Hematopoietic multipotent progenitor cell (in vitro differentiated cells): ENCODE results near the gene GMNC. TPM values are rescaled to one million over a fixed set of nuclear protein-coding genes. Genes with fewer than 3 reads are reported as not detected.
A peak's percentile ranks its signal among the peaks of the same experiment; 100 is the strongest.

Experiments
- DNase-seq, 3 donors: peaks; one replicate each; pipeline ENCODE4 v3.0.0-alpha.2; 2011 to 2015; ENCODE audit warnings: low read depth in 2 of 3, low spot score in 2 of 3
- total RNA-seq: library from RNA; depleted of rRNA; stranded (reverse); fragments of >200 nt; gene quantifications from one replicate; pipeline ENCODE4 v1.2.3, GENCODE V29; 2012

The GMNC gene
- total RNA-seq, 1 donor: not detected

DNA sequence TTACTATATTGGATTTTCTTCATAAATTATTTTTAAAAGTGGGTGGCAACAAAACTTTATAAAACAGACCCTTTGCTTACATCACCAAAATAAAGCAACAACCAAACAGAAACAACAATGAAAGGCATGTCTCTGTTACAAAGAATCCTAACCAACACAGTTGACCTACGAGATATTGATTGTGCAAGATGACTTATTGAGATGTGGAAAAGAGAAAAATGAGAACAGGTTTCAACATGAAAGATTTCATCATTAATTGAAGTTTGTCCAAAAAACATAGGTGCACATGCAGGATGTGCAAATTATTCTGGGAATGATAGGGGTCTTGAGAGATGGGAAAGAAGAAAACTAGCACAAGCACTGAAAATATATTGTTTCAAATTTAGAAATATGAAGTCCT is 9.0 kb downstream of the GMNC start:
- DNase-seq: no peak

DNA sequence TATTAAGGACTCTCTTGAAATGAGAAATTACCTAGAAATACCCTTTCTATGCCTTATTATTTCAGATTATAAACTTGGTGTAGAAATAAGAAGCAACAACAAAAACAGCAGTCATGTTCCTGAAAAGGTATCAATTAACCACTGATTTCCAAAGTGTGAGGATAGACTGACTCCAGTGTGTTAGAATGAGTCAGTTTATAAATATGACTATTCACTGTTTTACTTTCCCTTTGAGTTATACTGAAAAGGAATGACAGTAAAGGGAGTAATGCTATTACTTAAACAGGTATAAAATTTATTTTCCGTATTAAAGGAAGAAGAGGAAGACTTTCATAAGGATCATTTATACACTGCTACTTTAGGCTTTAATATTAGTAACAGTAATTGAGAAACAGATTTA is 12.9 kb downstream of the GMNC start:
- DNase-seq: no peak

- DNase-seq: no peak
Observed at GRCh38 chr3:190848870-190849269, 13.6 kb downstream of the GMNC start.

DNA sequence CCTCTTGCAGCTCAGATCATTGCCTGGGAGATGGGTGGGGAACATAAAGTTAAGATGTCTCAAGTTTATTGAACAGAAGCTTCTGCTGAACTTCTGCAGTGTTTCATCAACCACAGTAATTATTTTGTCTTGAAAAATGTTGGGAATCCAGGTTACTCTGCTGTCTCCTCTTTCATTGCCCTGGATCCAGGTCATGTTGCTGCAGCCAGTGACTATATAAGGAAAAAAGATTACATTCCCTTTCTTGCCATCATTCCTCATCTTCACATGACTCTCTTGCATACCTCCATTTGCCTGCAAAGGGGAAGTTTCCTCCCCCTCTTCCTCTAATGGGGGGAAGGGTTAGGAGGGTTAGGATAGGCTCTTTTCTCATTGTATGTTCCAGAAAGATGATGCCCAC is 15.1 kb downstream of the GMNC start:
- no peak for DNase-seq

DNA sequence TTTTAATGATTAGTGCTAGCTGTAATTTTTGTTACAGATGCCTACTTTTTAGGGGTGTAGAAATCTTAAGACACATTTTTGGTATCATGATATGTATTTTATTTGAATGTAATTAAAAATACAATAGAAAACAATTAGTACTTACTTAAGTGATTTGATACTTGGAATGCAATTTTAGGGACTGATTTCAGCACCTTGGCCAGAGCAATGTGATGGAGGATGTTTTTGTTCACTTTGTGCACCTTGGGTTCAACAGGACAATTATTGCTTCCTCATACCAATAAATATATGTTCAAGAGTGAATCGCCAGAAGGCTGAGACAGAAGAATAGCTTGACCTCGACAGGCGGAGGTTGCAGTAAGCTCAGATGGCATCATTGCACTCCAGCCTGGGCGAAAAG is 22.3 kb downstream of the GMNC start:
- peak in 1 of 3 donors; percentile 18 for DNase-seq

DNA sequence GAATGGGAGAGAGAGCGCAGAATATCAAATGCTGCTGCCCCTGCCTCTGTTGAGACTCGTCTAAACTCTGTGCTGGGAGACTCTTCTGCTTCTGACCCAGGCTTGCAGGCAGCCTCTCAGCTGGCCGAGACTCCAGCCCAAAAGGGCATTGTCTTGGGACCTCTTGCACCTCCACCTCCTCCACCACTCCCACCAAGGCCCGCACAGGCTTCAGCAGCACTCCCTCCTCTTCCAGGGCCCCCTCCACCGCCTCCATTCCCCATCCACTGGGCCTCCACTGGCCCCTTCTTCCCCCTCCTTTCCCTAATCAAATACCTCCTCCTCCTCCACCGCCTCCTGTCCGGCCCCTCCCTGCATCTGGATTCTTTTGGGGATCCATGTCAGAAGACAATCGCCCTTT is 31.3 kb downstream of the GMNC start:
- DNase-seq: no peak

- DNase-seq: no peak
Observed at GRCh38 chr3:190830031-190830430, 32.5 kb downstream of the GMNC start.

DNA sequence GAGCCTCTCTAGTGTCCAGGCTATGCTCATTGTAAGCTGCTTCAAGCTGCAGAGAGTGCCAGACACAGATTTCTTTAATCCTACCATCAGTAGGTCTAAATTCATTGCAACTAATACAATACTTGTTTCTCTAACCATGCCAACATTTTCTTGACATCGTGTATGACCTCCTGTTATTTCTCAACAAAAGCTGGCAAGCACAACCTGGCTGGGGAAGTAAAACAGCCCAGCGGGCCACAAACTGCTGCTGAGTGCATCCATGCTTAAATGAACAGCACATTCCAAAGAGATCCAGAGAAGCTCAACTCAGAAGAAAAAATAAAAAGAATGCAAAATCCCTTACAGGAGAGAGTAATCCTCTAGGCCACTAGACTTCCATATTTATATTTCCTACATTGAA is 36.5 kb downstream of the GMNC start:
- DNase-seq: no peak

- DNase-seq: no peak
Observed at GRCh38 chr3:190825386-190826016, 37.0 kb downstream of the GMNC start.

DNA sequence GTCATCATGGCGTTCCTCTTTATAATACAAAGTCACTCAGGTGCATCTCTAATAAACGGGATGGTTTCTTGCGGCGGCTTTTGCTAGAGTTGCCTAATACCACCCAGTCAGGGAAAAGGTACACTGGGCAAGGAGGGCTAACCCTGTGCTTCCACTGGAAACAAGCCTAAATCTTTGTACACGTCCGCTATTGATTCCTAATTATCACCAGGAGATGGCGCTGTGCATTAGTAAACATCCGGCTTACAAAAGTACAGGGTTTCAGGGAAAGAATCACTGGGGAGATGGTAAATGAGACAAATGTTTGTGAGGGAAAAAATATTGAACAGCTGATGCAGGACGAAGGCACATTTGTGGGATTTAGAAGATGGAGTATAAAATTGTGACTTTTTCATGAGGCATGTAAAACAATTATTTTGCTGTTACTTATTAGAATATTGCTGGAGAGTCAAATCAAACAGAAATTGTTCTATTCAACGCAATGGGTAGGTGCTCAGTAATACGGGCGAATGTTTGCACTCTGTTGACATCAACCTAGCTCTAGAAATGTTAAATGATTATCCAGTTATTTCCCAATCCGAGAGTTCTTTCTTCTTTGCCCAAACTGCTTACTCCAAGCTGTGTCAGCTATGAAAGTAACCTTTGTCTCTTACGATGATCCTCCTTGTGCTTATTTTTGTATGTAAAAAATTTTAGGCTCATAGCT is 50.6 kb downstream of the GMNC start:
- peak in 2 of 3 donors; percentile 29 to 65 for DNase-seq

GRCh38 chr3:190810957-190811356 is 51.5 kb downstream of the GMNC start:
- DNase-seq: no peak

DNA sequence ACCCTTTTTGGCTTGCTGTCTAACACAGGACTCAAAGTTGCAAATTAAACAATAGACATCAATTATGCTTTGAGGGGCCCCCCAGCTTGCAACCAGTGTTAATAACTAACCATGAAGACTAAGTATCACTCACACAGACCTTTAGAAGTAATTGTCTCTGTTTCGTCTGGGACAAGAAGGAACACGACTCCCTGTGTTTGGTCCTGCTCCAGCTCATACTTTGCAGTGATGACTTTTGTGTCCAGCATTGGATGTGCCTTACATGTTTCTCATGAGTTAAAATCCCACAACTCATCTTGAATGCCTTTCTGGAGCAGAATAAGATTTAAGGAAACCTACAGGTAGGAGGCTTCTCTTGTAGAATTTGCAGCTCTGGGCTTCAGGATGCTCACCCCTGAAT is 53.1 kb downstream of the GMNC start:
- DNase-seq: no peak

- DNase-seq: no peak
Observed at GRCh38 chr3:190807719-190808375, 54.6 kb downstream of the GMNC start.
